ENCODE results near the gene FANCC. TPM values are rescaled to one million over a fixed set of nuclear protein-coding genes. Genes with fewer than 3 reads are reported as not detected.

Gene FANCC
- total RNA-seq, 1 donor from 2014 or later = 7.9 TPM

DNA sequence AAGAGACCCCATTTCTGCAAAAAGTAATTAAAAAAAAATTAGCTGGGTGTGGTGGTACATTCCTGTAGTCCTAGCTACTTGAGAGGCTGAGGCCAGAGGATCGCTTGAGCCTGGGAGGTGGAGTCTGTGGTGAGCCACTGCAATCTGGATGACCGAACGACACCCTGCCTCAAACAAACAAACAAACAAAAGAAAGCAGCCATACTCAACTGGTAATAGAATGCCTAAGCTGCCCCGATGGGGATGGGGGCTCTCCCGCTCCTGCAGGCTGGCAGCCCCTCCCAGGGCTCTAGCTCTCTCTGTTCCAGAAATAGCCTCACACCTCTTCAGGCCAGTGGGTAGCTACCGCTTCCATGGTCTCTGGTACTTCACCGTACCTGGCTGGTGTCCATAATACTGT is 241.8 kb downstream of the FANCC start:
- H3K9me3 ChIP-seq (ENCODE audit: insufficient read depth, low read depth, low read length) = no peaks in the 10 kb centered on the region
- peaks cover 97% of the 10 kb centered on the region for H3K79me2 ChIP-seq (ENCODE audit: insufficient read depth, low read length)
- Mint-ChIP-seq H3K36me3 (ENCODE audit: low read depth, unreplicated experiment) (peaks cover 36% of the 10 kb centered on the region), H3K4me1 (ENCODE audit: low read depth, unreplicated experiment) (peaks cover 26% of the 10 kb centered on the region), H3K9me3 (ENCODE audit: unreplicated experiment) (no peaks in the 10 kb centered on the region), H3K27ac (ENCODE audit: unreplicated experiment) (no peak overlapping the region), H3K27me3 (ENCODE audit: low read depth, unreplicated experiment) (no peaks in the 10 kb centered on the region), H3K4me3 (ENCODE audit: unreplicated experiment) (no peak overlapping the region)
- no peaks in the 10 kb centered on the region for H3K27me3 ChIP-seq (ENCODE audit: insufficient read depth, low read length)
- peaks cover 17% of the 10 kb centered on the region for H3K4me1 ChIP-seq (ENCODE audit: insufficient read depth, low read length)
- FAIRE-seq = no peak
- H3K4me2 ChIP-seq (ENCODE audit: low read length) = no peak overlapping the region
- H3K9ac ChIP-seq (ENCODE audit: low read length) = no peak overlapping the region
- H3K4me3 ChIP-seq (ENCODE audit: insufficient read depth, low read depth, low read length) = no peak overlapping the region
- TF ChIP-seq EZH2 (IDR thresholded peaks at IDR 0.05; ENCODE audit: insufficient read depth, low read length) = no peak
- H3K36me3 ChIP-seq (ENCODE audit: insufficient read depth, low read length) = peaks cover 15% of the 10 kb centered on the region
- no peak for DNase-seq (ENCODE audit: low read depth)
- H3K27ac ChIP-seq (ENCODE audit: low read depth, low read length) = no peak overlapping the region
- no peak overlapping the region for H2AFZ ChIP-seq (ENCODE audit: low read depth, low read length)
- peaks cover 99% of the 10 kb centered on the region for H4K20me1 ChIP-seq (ENCODE audit: insufficient read depth, low read length)

DNA sequence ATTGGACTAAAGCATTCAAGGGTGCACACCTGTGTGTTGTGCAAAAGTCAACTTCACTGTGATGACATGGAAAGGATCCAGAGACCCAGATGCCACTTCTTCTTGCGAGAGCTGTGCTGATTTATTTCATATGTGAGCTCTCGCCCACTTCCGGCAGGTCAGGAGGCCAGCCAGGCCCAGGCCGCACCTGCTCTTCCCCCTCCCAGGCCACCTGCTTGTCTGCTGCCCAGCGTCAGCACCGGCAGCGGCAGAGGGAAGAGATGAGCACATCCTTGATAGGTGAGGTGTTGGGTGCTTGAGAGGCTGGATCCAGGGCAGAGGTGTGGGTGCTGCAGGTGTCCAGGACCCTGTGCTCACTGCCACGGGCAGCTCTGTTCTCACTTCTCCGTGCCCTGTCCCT is 242.9 kb downstream of the FANCC start:
- FAIRE-seq (no peak), DNase-seq (ENCODE audit: low read depth) (no peak)
- H3K4me1 Mint-ChIP-seq (ENCODE audit: low read depth, unreplicated experiment) = peaks cover 27% of the 10 kb centered on the region
- Histone ChIP-seq H3K36me3 (ENCODE audit: insufficient read depth, low read length) (peaks cover 17% of the 10 kb centered on the region), H2AFZ (ENCODE audit: low read depth, low read length) (no peak overlapping the region), H3K27me3 (ENCODE audit: insufficient read depth, low read length) (no peaks in the 10 kb centered on the region), H3K9me3 (ENCODE audit: insufficient read depth, low read depth, low read length) (no peaks in the 10 kb centered on the region), H3K27ac (ENCODE audit: low read depth, low read length) (no peak overlapping the region), H3K79me2 (ENCODE audit: insufficient read depth, low read length) (peaks cover 100% of the 10 kb centered on the region), H4K20me1 (ENCODE audit: insufficient read depth, low read length) (peaks cover 99% of the 10 kb centered on the region), H3K9ac (ENCODE audit: low read length) (no peak overlapping the region), H3K4me2 (ENCODE audit: low read length) (no peak overlapping the region), H3K4me3 (ENCODE audit: insufficient read depth, low read depth, low read length) (no peak overlapping the region), H3K4me1 (ENCODE audit: insufficient read depth, low read length) (peaks cover 17% of the 10 kb centered on the region)
- H3K9me3 Mint-ChIP-seq (ENCODE audit: unreplicated experiment) = no peaks in the 10 kb centered on the region
- TF ChIP-seq, protein P1, sequence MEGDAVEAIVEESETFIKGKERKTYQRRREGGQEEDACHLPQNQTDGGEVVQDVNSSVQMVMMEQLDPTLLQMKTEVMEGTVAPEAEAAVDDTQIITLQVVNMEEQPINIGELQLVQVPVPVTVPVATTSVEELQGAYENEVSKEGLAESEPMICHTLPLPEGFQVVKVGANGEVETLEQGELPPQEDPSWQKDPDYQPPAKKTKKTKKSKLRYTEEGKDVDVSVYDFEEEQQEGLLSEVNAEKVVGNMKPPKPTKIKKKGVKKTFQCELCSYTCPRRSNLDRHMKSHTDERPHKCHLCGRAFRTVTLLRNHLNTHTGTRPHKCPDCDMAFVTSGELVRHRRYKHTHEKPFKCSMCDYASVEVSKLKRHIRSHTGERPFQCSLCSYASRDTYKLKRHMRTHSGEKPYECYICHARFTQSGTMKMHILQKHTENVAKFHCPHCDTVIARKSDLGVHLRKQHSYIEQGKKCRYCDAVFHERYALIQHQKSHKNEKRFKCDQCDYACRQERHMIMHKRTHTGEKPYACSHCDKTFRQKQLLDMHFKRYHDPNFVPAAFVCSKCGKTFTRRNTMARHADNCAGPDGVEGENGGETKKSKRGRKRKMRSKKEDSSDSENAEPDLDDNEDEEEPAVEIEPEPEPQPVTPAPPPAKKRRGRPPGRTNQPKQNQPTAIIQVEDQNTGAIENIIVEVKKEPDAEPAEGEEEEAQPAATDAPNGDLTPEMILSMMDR (IDR thresholded peaks at IDR 0.05; ENCODE audit: insufficient read depth, low read depth, low read length) = no peak
- TF ChIP-seq EZH2 (IDR thresholded peaks at IDR 0.05; ENCODE audit: insufficient read depth, low read length) = no peak
- H3K27ac Mint-ChIP-seq (ENCODE audit: unreplicated experiment) = no peak overlapping the region
- H3K4me3 Mint-ChIP-seq (ENCODE audit: unreplicated experiment) = no peak overlapping the region
- peaks cover 37% of the 10 kb centered on the region for H3K36me3 Mint-ChIP-seq (ENCODE audit: low read depth, unreplicated experiment)
- no peaks in the 10 kb centered on the region for H3K27me3 Mint-ChIP-seq (ENCODE audit: low read depth, unreplicated experiment)

DNA sequence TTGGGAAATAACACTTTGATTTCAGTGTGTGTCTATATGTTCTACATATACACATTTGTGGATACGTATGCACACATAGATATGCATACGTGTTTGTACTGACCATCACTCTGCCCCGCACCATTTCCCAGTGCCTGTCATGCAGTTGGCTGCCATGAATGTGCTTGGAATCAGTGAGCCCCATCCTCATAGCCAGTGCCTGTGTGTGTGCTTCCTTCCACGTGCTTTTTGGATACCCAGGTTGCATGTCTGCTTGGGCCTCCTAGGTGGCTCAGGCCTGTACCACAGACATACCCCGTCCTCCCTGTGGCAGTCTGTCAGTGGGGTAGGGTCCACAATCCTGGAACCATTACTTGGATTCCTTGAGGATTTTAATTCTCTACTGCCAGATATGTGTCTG is 243.6 kb downstream of the FANCC start:
- H3K27ac ChIP-seq (ENCODE audit: low read depth, low read length) = no peak overlapping the region
- no peak overlapping the region for H3K4me2 ChIP-seq (ENCODE audit: low read length)
- no peak overlapping the region for H3K4me3 ChIP-seq (ENCODE audit: insufficient read depth, low read depth, low read length)
- Mint-ChIP-seq H3K27ac (ENCODE audit: unreplicated experiment) (no peak overlapping the region), H3K27me3 (ENCODE audit: low read depth, unreplicated experiment) (no peaks in the 10 kb centered on the region), H3K4me1 (ENCODE audit: low read depth, unreplicated experiment) (peaks cover 20% of the 10 kb centered on the region), H3K9me3 (ENCODE audit: unreplicated experiment) (no peaks in the 10 kb centered on the region), H3K36me3 (ENCODE audit: low read depth, unreplicated experiment) (peaks cover 36% of the 10 kb centered on the region), H3K4me3 (ENCODE audit: unreplicated experiment) (no peak overlapping the region)
- H3K9ac ChIP-seq (ENCODE audit: low read length) = no peak overlapping the region
- TF ChIP-seq, protein P1 (IDR thresholded peaks at IDR 0.05; ENCODE audit: insufficient read depth, low read depth, low read length) = no peak
- no peak for TF ChIP-seq EZH2 (IDR thresholded peaks at IDR 0.05; ENCODE audit: insufficient read depth, low read length)
- H3K27me3 ChIP-seq (ENCODE audit: insufficient read depth, low read length) = no peaks in the 10 kb centered on the region
- no peaks in the 10 kb centered on the region for H3K9me3 ChIP-seq (ENCODE audit: insufficient read depth, low read depth, low read length)
- H2AFZ ChIP-seq (ENCODE audit: low read depth, low read length) = no peak overlapping the region
- H3K79me2 ChIP-seq (ENCODE audit: insufficient read depth, low read length) = peaks cover 100% of the 10 kb centered on the region
- peaks cover 17% of the 10 kb centered on the region for H3K4me1 ChIP-seq (ENCODE audit: insufficient read depth, low read length)
- FAIRE-seq = no peak
- peaks cover 24% of the 10 kb centered on the region for H3K36me3 ChIP-seq (ENCODE audit: insufficient read depth, low read length)
- no peak for DNase-seq (ENCODE audit: low read depth)
- peaks cover 99% of the 10 kb centered on the region for H4K20me1 ChIP-seq (ENCODE audit: insufficient read depth, low read length)
